GM18526 (cell line): ENCODE measurements around the gene METTL24.

Experiments
- POLR2A ChIP-seq: IDR thresholded peaks from 3 replicates; pipeline ENCODE4 v1.6.1; 2011; ENCODE audit not compliant: insufficient read length; ENCODE audit errors: extremely low read depth

Gene METTL24

GRCh38 chr6:110277100-110277665, 81.0 kb downstream of the METTL24 start:
- no peak for TF ChIP-seq POLR2A

- TF ChIP-seq POLR2A: no peak
These were observed 86.5 kb downstream of the METTL24 start for GRCh38 chr6:110271732-110272022.

GRCh38 chr6:110270165-110270564, 88.0 kb downstream of the METTL24 start:
- no peak for TF ChIP-seq POLR2A

- TF ChIP-seq POLR2A: no peak
These were observed 88.5 kb downstream of the METTL24 start for GRCh38 chr6:110269623-110270022.

- TF ChIP-seq POLR2A: no peak
These were observed 91.2 kb downstream of the METTL24 start for GRCh38 chr6:110266996-110267395.

GRCh38 chr6:110265273-110265672, 92.9 kb downstream of the METTL24 start:
- no peak for TF ChIP-seq POLR2A

- no peak for TF ChIP-seq POLR2A
These were observed 101.8 kb downstream of the METTL24 start for GRCh38 chr6:110256366-110256765.

GRCh38 chr6:110255211-110255750, 102.9 kb downstream of the METTL24 start:
- no peak for TF ChIP-seq POLR2A

- TF ChIP-seq POLR2A: no peak
These were observed 107.3 kb downstream of the METTL24 start for GRCh38 chr6:110250838-110251237.

- TF ChIP-seq POLR2A: no peak
These were observed 108.1 kb downstream of the METTL24 start for GRCh38 chr6:110250058-110250457.

- no peak for TF ChIP-seq POLR2A
These were observed 111.1 kb downstream of the METTL24 start for GRCh38 chr6:110246900-110247546.

- TF ChIP-seq POLR2A: no peak
These were observed 111.8 kb downstream of the METTL24 start for GRCh38 chr6:110246378-110246777.

- no peak for TF ChIP-seq POLR2A
These were observed 118.4 kb downstream of the METTL24 start for GRCh38 chr6:110239526-110240274.

- no peak for TF ChIP-seq POLR2A
These were observed 124.3 kb downstream of the METTL24 start for GRCh38 chr6:110233770-110234374.

- no peak for TF ChIP-seq POLR2A
These were observed 125.7 kb downstream of the METTL24 start for GRCh38 chr6:110232450-110232849.

GRCh38 chr6:110226261-110226660, 131.9 kb downstream of the METTL24 start:
- no peak for TF ChIP-seq POLR2A
